Loucy (cell line): ENCODE data around the gene PCDHGA3.

Experiments
- EZH2phosphoT487 ChIP-seq: fragments of 200-600 bp; IDR thresholded peaks from 2 replicates; pipeline ENCODE4 v1.6.1; 2018; ENCODE audit warnings: antibody characterized with exemption, mild to moderate bottlenecking, moderate library complexity, borderline replicate concordance
- TF ChIP-seq, protein P1 (sequence below): fragments of 200-600 bp; sonication (generic); conservative IDR thresholded peaks from 2 replicates; pipeline ENCODE4 v1.5.1; 2014; ENCODE audit warnings: mild to moderate bottlenecking, antibody characterized with exemption, low read length

DNA sequence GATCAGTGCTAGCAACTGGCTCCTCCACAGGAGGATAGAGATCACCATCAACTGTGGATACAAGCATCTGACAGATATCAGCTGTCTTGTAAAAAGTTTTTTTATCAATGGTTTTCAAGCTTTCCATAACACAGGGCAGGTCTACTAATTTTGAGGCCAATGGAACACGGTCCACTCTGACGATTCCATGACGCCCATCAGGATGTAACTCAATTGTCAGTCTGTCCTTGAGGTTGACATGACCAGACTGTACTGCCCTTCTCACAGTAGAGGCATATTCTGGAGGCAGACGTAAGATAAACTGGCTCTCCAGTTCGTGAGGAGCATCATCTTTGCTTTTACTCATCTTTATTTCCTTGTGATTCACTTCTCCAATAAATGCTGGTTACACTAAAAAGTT is 23.9 kb upstream of the PCDHGA3 start:
- TF ChIP-seq, protein P1, sequence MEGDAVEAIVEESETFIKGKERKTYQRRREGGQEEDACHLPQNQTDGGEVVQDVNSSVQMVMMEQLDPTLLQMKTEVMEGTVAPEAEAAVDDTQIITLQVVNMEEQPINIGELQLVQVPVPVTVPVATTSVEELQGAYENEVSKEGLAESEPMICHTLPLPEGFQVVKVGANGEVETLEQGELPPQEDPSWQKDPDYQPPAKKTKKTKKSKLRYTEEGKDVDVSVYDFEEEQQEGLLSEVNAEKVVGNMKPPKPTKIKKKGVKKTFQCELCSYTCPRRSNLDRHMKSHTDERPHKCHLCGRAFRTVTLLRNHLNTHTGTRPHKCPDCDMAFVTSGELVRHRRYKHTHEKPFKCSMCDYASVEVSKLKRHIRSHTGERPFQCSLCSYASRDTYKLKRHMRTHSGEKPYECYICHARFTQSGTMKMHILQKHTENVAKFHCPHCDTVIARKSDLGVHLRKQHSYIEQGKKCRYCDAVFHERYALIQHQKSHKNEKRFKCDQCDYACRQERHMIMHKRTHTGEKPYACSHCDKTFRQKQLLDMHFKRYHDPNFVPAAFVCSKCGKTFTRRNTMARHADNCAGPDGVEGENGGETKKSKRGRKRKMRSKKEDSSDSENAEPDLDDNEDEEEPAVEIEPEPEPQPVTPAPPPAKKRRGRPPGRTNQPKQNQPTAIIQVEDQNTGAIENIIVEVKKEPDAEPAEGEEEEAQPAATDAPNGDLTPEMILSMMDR: no peak
- TF ChIP-seq EZH2phosphoT487: no peak
